K562 (cell line): ENCODE results near the gene PCDH19. TPM values are rescaled to one million over a fixed set of nuclear protein-coding genes. Genes with fewer than 3 reads are reported as not detected.

Experiments used
- ATAC-seq: fragments of 200-7000 bp; cut with Tn5 transposase; 3 replicates; pipeline ENCODE4 v1.9.1; 2020; ENCODE audit warnings: moderate library complexity
- BruUV-seq: library from RNA; stranded (reverse); fragments of 400-500 nt; replicated peaks from 2 replicates; lab custom pipeline; 2021; lab: Mats Ljungman, UMichigan
- CTCF ChIA-PET: fragments of 300-600 bp; formaldehyde crosslinking; extraction: SDS; loops from one replicate; lab custom pipeline; 2021; ENCODE audit warnings: low intra/inter-chr PET ratio; lab: Yijun Ruan, JAX
- POLR2A ChIA-PET: fragments of 300-600, 350-650 bp; sonication (Branson Sonifier 250); formaldehyde crosslinking; extraction: SDS; loops from one replicate; lab custom pipeline; 2021; ENCODE audit warnings: antibody characterized with exemption, inconsistent platforms; lab: Yijun Ruan, JAX
- DNase-seq, 4 experiments: peaks; one replicate each; pipeline versions ENCODE4 v3.0.0 to v3.0.0-alpha.2; 2011 to 2018; ENCODE audit warnings: low spot score in 3 of 4, mixed read lengths in 3 of 4; ENCODE audit errors: extremely low read depth in 1 of 4
- FAIRE-seq: peaks from 2 replicates; lab custom pipeline; 2011; peaks lifted over from hg19 to GRCh38; lab: Jason Lieb, UNC
- H2AFZ ChIP-seq: 2 replicates; pipeline ENCODE4 v1.6.0; 2011; ENCODE audit warnings: low read depth, low read length, control low read depth, inconsistent platforms
- H3K27ac ChIP-seq: fragments of 200-600 bp; 3 replicates; pipeline ENCODE4 v1.8.0; 2011; ENCODE audit warnings: low read depth, mild to moderate bottlenecking, control low read depth, inconsistent platforms, low read length, moderate library complexity, mixed read lengths; ENCODE audit errors: extremely low read depth
- H3K27me3 ChIP-seq, 2 experiments: fragments of 300-600 bp in 1 of 2; 2 replicates in 1 of 2; 3 replicates in 1 of 2; pipeline versions ENCODE4 v1.6.0 to v1.8.0; 2011; ENCODE audit warnings: inconsistent platforms in 2 of 2, low read length in 2 of 2, mild to moderate bottlenecking in 1 of 2, mixed read lengths in 1 of 2, moderate library complexity in 1 of 2; ENCODE audit not compliant: control insufficient read depth in 2 of 2, insufficient read depth in 2 of 2
- H3K36me3 ChIP-seq: fragments of 300-600 bp; 3 replicates; pipeline ENCODE4 v1.8.0; 2011; ENCODE audit warnings: mild to moderate bottlenecking, low read length, inconsistent platforms; ENCODE audit not compliant: control insufficient read depth, insufficient read depth
- H3K4me1 ChIP-seq, 2 experiments: fragments of 200-600 bp in 1 of 2; replicated peaks in 1 of 2; 2 replicates in 1 of 2; 3 replicates in 1 of 2; pipeline versions ENCODE4 v1.5.1 to v1.8.0; 2011; ENCODE audit warnings: inconsistent platforms in 2 of 2, low read length in 2 of 2, mild to moderate bottlenecking in 1 of 2, mixed read lengths in 1 of 2, moderate library complexity in 1 of 2; ENCODE audit not compliant: control insufficient read depth in 2 of 2, insufficient read depth in 2 of 2
- H3K4me2 ChIP-seq: 2 replicates; pipeline ENCODE4 v1.6.1; 2011; ENCODE audit warnings: low read length, control low read depth, inconsistent platforms, mixed read lengths; ENCODE audit not compliant: insufficient read depth
- H3K4me3 ChIP-seq: fragments of 200-600 bp; sonication (generic), shearing (Covaris generic); 2 replicates; pipeline ENCODE4 v1.5.1; 2016; ENCODE audit warnings: control low read depth, inconsistent platforms
- H3K79me2 ChIP-seq: fragments of 200-600 bp; 3 replicates; pipeline ENCODE4 v1.8.0; 2011; ENCODE audit warnings: low read length, inconsistent platforms; ENCODE audit not compliant: control insufficient read depth, insufficient read depth
- H3K9ac ChIP-seq, 2 experiments: 2 replicates each; pipeline versions ENCODE4 v1.6.0 to v1.6.1; 2011; ENCODE audit warnings: low read depth in 2 of 2, low read length in 2 of 2, control low read depth in 1 of 2, inconsistent platforms in 1 of 2, mild to moderate bottlenecking in 1 of 2, mixed read lengths in 1 of 2; ENCODE audit not compliant: insufficient read depth in 1 of 2
- H3K9me1 ChIP-seq: one replicate; pipeline ENCODE4 v1.6.0; 2011; ENCODE audit warnings: inconsistent platforms, mild to moderate bottlenecking, low read length, moderate library complexity; ENCODE audit not compliant: control insufficient read depth, insufficient read depth
- H3K9me3 ChIP-seq: replicated peaks from 2 replicates; pipeline ENCODE4 v1.5.1; 2011; ENCODE audit warnings: low read depth, low read length, inconsistent platforms; ENCODE audit not compliant: control insufficient read depth, insufficient read depth
- H4K20me1 ChIP-seq: replicated peaks from 2 replicates; pipeline ENCODE4 v1.6.1; 2011; ENCODE audit warnings: low read length, inconsistent platforms, mixed read lengths; ENCODE audit not compliant: control insufficient read depth, insufficient read depth
- ATF3 ChIP-seq, 2 experiments: fragments of 450-650 bp in 1 of 2; sonication (generic) in 1 of 2; formaldehyde crosslinking in 1 of 2; IDR thresholded peaks in 1 of 2; conservative IDR thresholded peaks in 1 of 2; 2 replicates each; pipeline versions ENCODE4 v1.6.1 to v1.8.1; 2016 to 2023; ENCODE audit warnings: mild to moderate bottlenecking in 2 of 2, moderate library complexity in 2 of 2, inconsistent platforms in 1 of 2, missing genetic modification reagents in 1 of 2
- CTCF ChIP-seq, 3 experiments: IDR thresholded peaks in 2 of 3; conservative IDR thresholded peaks in 1 of 3; 2 replicates each; pipeline ENCODE4 v1.5.1; 2011 to 2012; ENCODE audit warnings: low read length in 3 of 3, mild to moderate bottlenecking in 3 of 3, control low read depth in 2 of 3, improper control_type of control experiment in 1 of 3, inconsistent platforms in 1 of 3, low read depth in 1 of 3, mixed read lengths in 1 of 3, moderate library complexity in 1 of 3; ENCODE audit not compliant: insufficient read depth in 2 of 3
- ELK3 ChIP-seq: fragments of 450-650 bp; formaldehyde crosslinking; IDR thresholded peaks from 2 replicates; pipeline ENCODE4 v1.4.0; 2020; ENCODE audit warnings: mild to moderate bottlenecking
- HINFP ChIP-seq: fragments of 450-650 bp; conservative IDR thresholded peaks from 2 replicates; pipeline ENCODE4 v1.6.1; 2016; ENCODE audit warnings: missing genetic modification characterization, low read depth, mild to moderate bottlenecking, control low read depth, missing compliant biosample characterization
- HOXB6 ChIP-seq: fragments of 250-450 bp; sonication (Bioruptor Pico); IDR thresholded peaks from 2 replicates; pipeline ENCODE4 v1.5.1; 2022; ENCODE audit warnings: mild to moderate bottlenecking, borderline replicate concordance
- MTF1 ChIP-seq: fragments of 250-450 bp; sonication (Bioruptor Pico); IDR thresholded peaks from 2 replicates; pipeline ENCODE4 v1.9.0; 2021; ENCODE audit warnings: moderate library complexity, mild to moderate bottlenecking, inconsistent platforms, borderline replicate concordance
- NR0B1 ChIP-seq: fragments of 450-650 bp; IDR thresholded peaks from one replicate; pipeline ENCODE4 v1.6.1; 2018; ENCODE audit warnings: mild to moderate bottlenecking, moderate library complexity; ENCODE audit not compliant: partially characterized antibody
- RAD21 ChIP-seq, 2 experiments: fragments of 250-450 bp in 1 of 2; fragments of 450-650 bp in 1 of 2; sonication (Bioruptor Pico) in 1 of 2; formaldehyde crosslinking in 1 of 2; IDR thresholded peaks in 1 of 2; conservative IDR thresholded peaks in 1 of 2; 2 replicates each; pipeline versions ENCODE4 v1.4.0 to v1.8.0; 2020 to 2022; ENCODE audit warnings: mild to moderate bottlenecking in 2 of 2, moderate library complexity in 1 of 2
- SREBF1 ChIP-seq: fragments of 150-350 bp; IDR thresholded peaks from 2 replicates; pipeline ENCODE4 v1.6.1; 2014; ENCODE audit warnings: antibody characterized with exemption, low read depth, low read length, borderline replicate concordance
- TCF3 ChIP-seq: sonication (generic); formaldehyde crosslinking; IDR thresholded peaks from 2 replicates; pipeline ENCODE4 v1.4.0; 2020; ENCODE audit warnings: mild to moderate bottlenecking, missing genetic modification reagents
- TCF7 ChIP-seq: sonication (generic); IDR thresholded peaks from 2 replicates; pipeline ENCODE4 v1.6.1; 2016; ENCODE audit warnings: antibody characterized with exemption, borderline replicate concordance
- WHSC1 ChIP-seq: IDR thresholded peaks from one replicate; pipeline ENCODE4 v1.6.1; 2012; ENCODE audit warnings: low read length, control low read depth, inconsistent platforms
- ZBED1 ChIP-seq: IDR thresholded peaks from 2 replicates; pipeline ENCODE4 v1.6.1; 2014
- ZFP36 ChIP-seq: fragments of 150-350 bp; IDR thresholded peaks from 2 replicates; pipeline ENCODE4 v1.6.1; 2018; ENCODE audit warnings: low read length, low read depth; ENCODE audit not compliant: partially characterized antibody
- WGBS: fragments of 100-300 bp; shearing (Covaris generic); methylation state at CpG from one replicate; pipeline ENCODE4 v1.1.6; 2016; ENCODE audit warnings: low coverage, mixed read lengths; ENCODE audit not compliant: insufficient coverage; ENCODE audit errors: missing lambda C conversion rate; 5-methylcytosine and 5-hydroxymethylcytosine counted together
- in situ Hi-C: fragments of 300-500 bp; cut with MboI; formaldehyde crosslinking; loops from 4 replicates; pipeline ENCODE4 v1.15.0; 2018; ENCODE audit warnings: inconsistent platforms, mixed read lengths
- intact Hi-C: fragments of 100-400 bp; cut with micrococcal nuclease; formaldehyde crosslinking; loops from 2 replicates; pipeline ENCODE4 v1.14.2; 2022
- polyA plus RNA-seq, 8 experiments: library from polyadenylated mRNA; depleted of rRNA in 4 of 8; stranded (reverse) in 5 of 8; unstranded in 3 of 8; fragments of >200 nt; fragmentation: Nextera tagmentation in 2 of 8; fragmentation: Illumina TruSeq in 1 of 8; extraction: Ambion mirVana in 2 of 8; extraction: Trizol in 1 of 8; gene quantifications; 2 replicates each; pipeline versions ENCODE4 v1.2.1 to v1.2.3, GENCODE V29; 2011 to 2014; ENCODE audit warnings: inconsistent platforms in 1 of 8, missing spikeins in 1 of 8
- total RNA-seq, 7 experiments: library from RNA; depleted of rRNA in 6 of 7; stranded (reverse); fragments of >200 nt in 6 of 7; fragmentation: Illumina TruSeq in 2 of 7; extraction: Trizol in 2 of 7; gene quantifications; 2 replicates each; pipeline versions ENCODE4 v1.2.1 to v1.2.3, GENCODE V29; 2011 to 2021; ENCODE audit warnings: low replicate concordance in 1 of 7

Gene PCDH19
- total and polyA plus RNA-seq, 9 of the 15 experiments (the other 6 are each of a cell fraction or from before 2014, with no cell fraction given): not detected

- CTCF ChIA-PET: interaction anchor here (0.6 kb wide), 1 partner anchor 341 kb away, joined by 3 read pairs; no protein-coding TSS in a partner anchor
- WGBS: 0% methylated on average over 5 of the region's 7 CpGs
- peak in 1 of 2 experiments; percentile 45; a peak in 2 of 4 replicates for TF ChIP-seq RAD21 (CRISPR knock-in tag; conservative IDR thresholded peaks at IDR 0.05 in 1 of 2, IDR thresholded peaks at IDR 0.05 in 1 of 2)
- no peak for TF ChIP-seq SREBF1
- TF ChIP-seq WHSC1: no peak
- no peak for TF ChIP-seq ATF3 (IDR thresholded peaks at IDR 0.05)
- TF ChIP-seq ATF3 (CRISPR knock-in tag; conservative IDR thresholded peaks at IDR 0.05): no peak
- no peak for TF ChIP-seq MTF1
- TF ChIP-seq NR0B1: no peak
- TF ChIP-seq ZFP36: no peak
- TF ChIP-seq HOXB6 (CRISPR knock-in tag): no peak
- no peak for TF ChIP-seq HINFP (tag)
- no peak for TF ChIP-seq ELK3 (CRISPR knock-in tag)
- TF ChIP-seq CTCF (IDR thresholded peaks at IDR 0.05 in 2 of 3, conservative IDR thresholded peaks at IDR 0.05 in 1 of 3; ENCODE audit: insufficient read depth in 2 of 3, low read depth in 1 of 3, low read length in 3 of 3): peak; percentile 23 to 41 (median 37); a peak in 4 of 6 replicates
- no peak for TF ChIP-seq TCF7
- no peak for TF ChIP-seq TCF3 (CRISPR knock-in tag)
- no peak for TF ChIP-seq ZBED1
These were observed 30.6 kb downstream of the PCDH19 start for GRCh38 chrX:100379388-100379986.

More at GRCh38 chrX:100379388-100379986, 30.6 kb downstream of the PCDH19 start:
- Histone ChIP-seq H3K27me3 (no peaks in the 10 kb centered on the region), H2AFZ (no peak overlapping the region), H3K4me2 (no peak overlapping the region), H4K20me1 (no peaks in the 10 kb centered on the region), H3K4me1 (no peaks in the 10 kb centered on the region), H3K27ac (no peak overlapping the region), H3K36me3 (no peaks in the 10 kb centered on the region), H3K9me1 (no peaks in the 10 kb centered on the region), H3K9ac (no peak overlapping the region), H3K79me2 (no peaks in the 10 kb centered on the region), H3K4me3 (no peak overlapping the region), H3K9me3 (no peaks in the 10 kb centered on the region)
- in situ Hi-C loops: no loop called here
- DNase-seq (peak in 1 of 4 experiments; percentile 2), FAIRE-seq (no peak), ATAC-seq (no peak)
- intact Hi-C loops: no loop called here
- no TSS peak for BruUV-seq
- POLR2A ChIA-PET: no interaction called here
